Measurements from ENCODE around the gene SLC30A7. TPM values are rescaled to one million over a fixed set of nuclear protein-coding genes. Genes with fewer than 3 reads are reported as not detected.

The SLC30A7 gene
- total RNA-seq, 1 experiment from 2014 or later: 31.4 TPM

DNA sequence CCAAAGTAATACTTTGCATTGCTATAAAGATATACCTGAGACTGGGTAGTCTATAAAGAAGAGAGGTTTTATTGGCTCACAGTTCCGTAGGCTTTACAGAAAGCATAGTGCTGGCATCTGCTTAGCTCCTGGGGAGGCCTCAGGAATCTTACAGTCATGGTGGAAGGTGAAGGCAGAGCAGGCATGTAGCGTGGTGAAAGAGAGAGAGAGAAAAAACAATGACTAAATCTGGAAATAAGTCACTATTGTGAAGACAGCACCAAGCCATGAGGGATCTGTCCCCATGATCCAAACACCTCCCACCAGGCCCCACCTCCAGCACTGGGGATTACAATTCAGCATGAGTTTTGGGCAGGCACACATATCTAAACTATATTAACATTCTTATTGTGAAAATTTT, 30.4 kb downstream of the SLC30A7 start:
- no TSS peak for BruUV-seq (replicated peaks)
- TF ChIP-seq EZH2 (IDR thresholded peaks at IDR 0.05; ENCODE audit: borderline replicate concordance, low read depth, low read length, poor library complexity, severe bottlenecking): no peak
- TF ChIP-seq, protein P1, sequence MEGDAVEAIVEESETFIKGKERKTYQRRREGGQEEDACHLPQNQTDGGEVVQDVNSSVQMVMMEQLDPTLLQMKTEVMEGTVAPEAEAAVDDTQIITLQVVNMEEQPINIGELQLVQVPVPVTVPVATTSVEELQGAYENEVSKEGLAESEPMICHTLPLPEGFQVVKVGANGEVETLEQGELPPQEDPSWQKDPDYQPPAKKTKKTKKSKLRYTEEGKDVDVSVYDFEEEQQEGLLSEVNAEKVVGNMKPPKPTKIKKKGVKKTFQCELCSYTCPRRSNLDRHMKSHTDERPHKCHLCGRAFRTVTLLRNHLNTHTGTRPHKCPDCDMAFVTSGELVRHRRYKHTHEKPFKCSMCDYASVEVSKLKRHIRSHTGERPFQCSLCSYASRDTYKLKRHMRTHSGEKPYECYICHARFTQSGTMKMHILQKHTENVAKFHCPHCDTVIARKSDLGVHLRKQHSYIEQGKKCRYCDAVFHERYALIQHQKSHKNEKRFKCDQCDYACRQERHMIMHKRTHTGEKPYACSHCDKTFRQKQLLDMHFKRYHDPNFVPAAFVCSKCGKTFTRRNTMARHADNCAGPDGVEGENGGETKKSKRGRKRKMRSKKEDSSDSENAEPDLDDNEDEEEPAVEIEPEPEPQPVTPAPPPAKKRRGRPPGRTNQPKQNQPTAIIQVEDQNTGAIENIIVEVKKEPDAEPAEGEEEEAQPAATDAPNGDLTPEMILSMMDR (conservative IDR thresholded peaks at IDR 0.05; ENCODE audit: low read depth, low read length): no peak
- H3K27me3 ChIP-seq (replicated peaks; ENCODE audit: insufficient read depth, low read depth, low read length, poor library complexity): no peaks in the 10 kb centered on the region
- CTCF ChIA-PET: no interaction called here
- DNase-seq (ENCODE audit: low spot score): no peak
- POLR2A ChIA-PET (ENCODE audit: low non-redundant PET): no interaction called here
- H3K4me1 ChIP-seq (ENCODE audit: insufficient read depth, low read length, poor library complexity, severe bottlenecking): no peaks in the 10 kb centered on the region
- H3K36me3 ChIP-seq (ENCODE audit: insufficient read depth, low read length, poor library complexity, severe bottlenecking): peaks cover 12% of the 10 kb centered on the region
- intact Hi-C loops (cut with micrococcal nuclease; ENCODE audit: unreplicated experiment): no loop called here
- H3K9me3 ChIP-seq (ENCODE audit: low read depth, low read length, poor library complexity, severe bottlenecking): no peaks in the 10 kb centered on the region
- H3K4me3 ChIP-seq (ENCODE audit: low read depth, low read length, poor library complexity, severe bottlenecking): no peak overlapping the region
- no peak overlapping the region for H3K27ac ChIP-seq (ENCODE audit: low read depth, low read length, poor library complexity, severe bottlenecking)

DNA sequence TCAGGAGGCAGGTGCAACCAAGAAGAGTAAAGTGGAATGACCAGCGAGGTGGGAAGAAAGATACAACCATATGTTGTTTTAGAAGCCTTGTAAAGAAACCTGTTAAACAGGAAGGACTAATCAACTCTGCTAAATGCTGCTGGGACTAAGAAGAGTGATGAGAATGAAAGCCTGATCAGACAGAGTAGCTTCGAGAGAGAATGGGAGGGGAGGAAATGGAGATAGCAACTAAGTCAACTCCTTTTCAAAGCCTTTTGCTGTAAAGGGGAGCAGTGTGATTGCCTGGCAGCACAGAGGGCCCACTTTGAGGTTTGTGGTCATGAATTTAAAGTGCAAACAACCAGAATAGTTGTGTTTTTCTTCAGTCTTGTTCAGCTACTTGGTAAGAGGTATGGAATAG, 31.4 kb downstream of the SLC30A7 start:
- ChIA-PET CTCF (no interaction called here), POLR2A (ENCODE audit: low non-redundant PET) (no interaction called here)
- Histone ChIP-seq H3K27ac (ENCODE audit: low read depth, low read length, poor library complexity, severe bottlenecking) (no peak overlapping the region), H3K36me3 (ENCODE audit: insufficient read depth, low read length, poor library complexity, severe bottlenecking) (peaks cover 5% of the 10 kb centered on the region), H3K9me3 (ENCODE audit: low read depth, low read length, poor library complexity, severe bottlenecking) (no peaks in the 10 kb centered on the region), H3K4me1 (ENCODE audit: insufficient read depth, low read length, poor library complexity, severe bottlenecking) (no peaks in the 10 kb centered on the region), H3K4me3 (ENCODE audit: low read depth, low read length, poor library complexity, severe bottlenecking) (no peak overlapping the region), H3K27me3 (replicated peaks; ENCODE audit: insufficient read depth, low read depth, low read length, poor library complexity) (no peaks in the 10 kb centered on the region)
- no peak for DNase-seq (ENCODE audit: low spot score)
- intact Hi-C loops (cut with micrococcal nuclease; ENCODE audit: unreplicated experiment): no loop called here
- no TSS peak for BruUV-seq (replicated peaks)
- TF ChIP-seq, protein P1 (conservative IDR thresholded peaks at IDR 0.05; ENCODE audit: low read depth, low read length): no peak
- no peak for TF ChIP-seq EZH2 (IDR thresholded peaks at IDR 0.05; ENCODE audit: borderline replicate concordance, low read depth, low read length, poor library complexity, severe bottlenecking)

DNA sequence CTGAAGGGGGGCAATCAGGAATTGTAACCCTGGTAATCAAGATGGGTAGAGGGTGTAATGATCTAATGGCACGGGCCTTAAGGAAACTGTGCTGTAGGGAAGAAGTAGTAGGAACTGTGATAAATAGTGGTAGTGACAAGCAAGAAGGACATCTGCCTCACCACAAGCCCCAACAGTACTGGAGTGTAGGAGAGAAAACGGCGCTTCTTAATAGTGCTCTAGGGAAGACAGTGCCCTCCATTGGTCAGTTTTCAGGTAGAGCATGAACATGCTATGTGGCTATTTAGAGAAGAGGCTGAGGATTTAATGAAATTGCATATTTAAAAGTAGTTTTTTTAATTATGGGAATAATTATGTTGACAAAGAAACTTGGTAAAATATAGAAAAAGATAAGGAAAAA, 32.2 kb downstream of the SLC30A7 start:
- Histone ChIP-seq H3K36me3 (ENCODE audit: insufficient read depth, low read length, poor library complexity, severe bottlenecking) (no peaks in the 10 kb centered on the region), H3K27ac (ENCODE audit: low read depth, low read length, poor library complexity, severe bottlenecking) (no peak overlapping the region), H3K27me3 (replicated peaks; ENCODE audit: insufficient read depth, low read depth, low read length, poor library complexity) (no peaks in the 10 kb centered on the region), H3K4me3 (ENCODE audit: low read depth, low read length, poor library complexity, severe bottlenecking) (no peak overlapping the region), H3K4me1 (ENCODE audit: insufficient read depth, low read length, poor library complexity, severe bottlenecking) (no peaks in the 10 kb centered on the region), H3K9me3 (ENCODE audit: low read depth, low read length, poor library complexity, severe bottlenecking) (no peaks in the 10 kb centered on the region)
- BruUV-seq (replicated peaks): no TSS peak
- TF ChIP-seq EZH2 (IDR thresholded peaks at IDR 0.05; ENCODE audit: borderline replicate concordance, low read depth, low read length, poor library complexity, severe bottlenecking): no peak
- TF ChIP-seq, protein P1 (conservative IDR thresholded peaks at IDR 0.05; ENCODE audit: low read depth, low read length): peak; percentile 26; the same call in 1 of the 2 replicates
- no peak for DNase-seq (ENCODE audit: low spot score)
- ChIA-PET CTCF (no interaction called here), POLR2A (ENCODE audit: low non-redundant PET) (no interaction called here)
- intact Hi-C loops (cut with micrococcal nuclease; ENCODE audit: unreplicated experiment): no loop called here
